ENCODE measurements around the gene AOPEP.

AOPEP gene

DNA sequence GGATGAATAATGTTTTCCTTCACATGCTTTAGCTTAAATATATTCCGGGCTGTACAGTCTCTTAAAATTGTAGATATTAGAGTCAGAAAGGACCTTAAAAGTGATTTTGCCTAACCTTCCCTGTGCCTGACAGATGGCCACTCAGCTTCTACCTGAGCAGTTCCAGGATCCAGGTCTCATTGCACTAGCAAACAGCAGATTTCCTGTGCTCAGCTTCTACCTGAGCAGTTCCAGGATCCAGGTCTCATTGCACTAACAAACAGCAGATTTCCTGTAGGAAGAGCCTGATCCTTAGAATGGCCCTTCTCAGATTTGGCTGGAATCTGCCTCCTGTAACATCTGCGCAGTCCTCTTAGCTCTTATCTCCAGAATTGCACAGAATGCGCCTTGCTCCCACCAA is 219.8 kb downstream of the AOPEP start:
- no peaks in the 10 kb centered on the region for H3K9me2 ChIP-seq (replicated peaks; ENCODE audit: control insufficient read depth, low read length)
- H3K4me2 ChIP-seq (ENCODE audit: low read length) = no peak overlapping the region
- no peaks in the 10 kb centered on the region for H3K79me2 ChIP-seq (ENCODE audit: control insufficient read depth, low read length)
- no peaks in the 10 kb centered on the region for H4K20me1 ChIP-seq (ENCODE audit: control insufficient read depth, insufficient read depth, low read depth, low read length)
- H3F3A ChIP-seq (ENCODE audit: control insufficient read depth, insufficient read depth) = no peaks in the 10 kb centered on the region
- H3K9me3 ChIP-seq (ENCODE audit: control insufficient read depth, insufficient read depth, low read length) = no peaks in the 10 kb centered on the region
- no peaks in the 10 kb centered on the region for H3K4me1 ChIP-seq (ENCODE audit: control insufficient read depth, low read length)
- no peak overlapping the region for H3K4me3 ChIP-seq (ENCODE audit: low read length)
- no peak for TF ChIP-seq EZH2phosphoT487 (IDR thresholded peaks at IDR 0.05; ENCODE audit: borderline replicate concordance, low read length)
- TF ChIP-seq, protein P1, sequence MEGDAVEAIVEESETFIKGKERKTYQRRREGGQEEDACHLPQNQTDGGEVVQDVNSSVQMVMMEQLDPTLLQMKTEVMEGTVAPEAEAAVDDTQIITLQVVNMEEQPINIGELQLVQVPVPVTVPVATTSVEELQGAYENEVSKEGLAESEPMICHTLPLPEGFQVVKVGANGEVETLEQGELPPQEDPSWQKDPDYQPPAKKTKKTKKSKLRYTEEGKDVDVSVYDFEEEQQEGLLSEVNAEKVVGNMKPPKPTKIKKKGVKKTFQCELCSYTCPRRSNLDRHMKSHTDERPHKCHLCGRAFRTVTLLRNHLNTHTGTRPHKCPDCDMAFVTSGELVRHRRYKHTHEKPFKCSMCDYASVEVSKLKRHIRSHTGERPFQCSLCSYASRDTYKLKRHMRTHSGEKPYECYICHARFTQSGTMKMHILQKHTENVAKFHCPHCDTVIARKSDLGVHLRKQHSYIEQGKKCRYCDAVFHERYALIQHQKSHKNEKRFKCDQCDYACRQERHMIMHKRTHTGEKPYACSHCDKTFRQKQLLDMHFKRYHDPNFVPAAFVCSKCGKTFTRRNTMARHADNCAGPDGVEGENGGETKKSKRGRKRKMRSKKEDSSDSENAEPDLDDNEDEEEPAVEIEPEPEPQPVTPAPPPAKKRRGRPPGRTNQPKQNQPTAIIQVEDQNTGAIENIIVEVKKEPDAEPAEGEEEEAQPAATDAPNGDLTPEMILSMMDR (IDR thresholded peaks at IDR 0.05; ENCODE audit: low read depth, low read length, poor library complexity, severe bottlenecking) = no peak
- no peak overlapping the region for H3K27ac ChIP-seq (ENCODE audit: low read depth, low read length)
- no peaks in the 10 kb centered on the region for H3K27me3 ChIP-seq (ENCODE audit: control insufficient read depth, low read length)
- H3K36me3 ChIP-seq (ENCODE audit: control insufficient read depth, low read length) = no peaks in the 10 kb centered on the region

- TF ChIP-seq, protein P1 (IDR thresholded peaks at IDR 0.05; ENCODE audit: low read depth, low read length, poor library complexity, severe bottlenecking) = no peak
- TF ChIP-seq EZH2phosphoT487 (IDR thresholded peaks at IDR 0.05; ENCODE audit: borderline replicate concordance, low read length) = no peak
- Histone ChIP-seq H3K27me3 (ENCODE audit: control insufficient read depth, low read length) (no peaks in the 10 kb centered on the region), H3K4me3 (ENCODE audit: low read length) (no peak overlapping the region), H3F3A (ENCODE audit: control insufficient read depth, insufficient read depth) (no peaks in the 10 kb centered on the region), H3K4me1 (ENCODE audit: control insufficient read depth, low read length) (peaks cover 6% of the 10 kb centered on the region), H3K36me3 (ENCODE audit: control insufficient read depth, low read length) (no peaks in the 10 kb centered on the region), H3K9me2 (replicated peaks; ENCODE audit: control insufficient read depth, low read length) (no peaks in the 10 kb centered on the region), H3K9me3 (ENCODE audit: control insufficient read depth, insufficient read depth, low read length) (no peaks in the 10 kb centered on the region), H4K20me1 (ENCODE audit: control insufficient read depth, insufficient read depth, low read depth, low read length) (no peaks in the 10 kb centered on the region), H3K27ac (ENCODE audit: low read depth, low read length) (no peak overlapping the region), H3K4me2 (ENCODE audit: low read length) (no peak overlapping the region), H3K79me2 (ENCODE audit: control insufficient read depth, low read length) (no peaks in the 10 kb centered on the region)
Measured at GRCh38 chr9:94948567-94949235, 222.2 kb downstream of the AOPEP start.

DNA sequence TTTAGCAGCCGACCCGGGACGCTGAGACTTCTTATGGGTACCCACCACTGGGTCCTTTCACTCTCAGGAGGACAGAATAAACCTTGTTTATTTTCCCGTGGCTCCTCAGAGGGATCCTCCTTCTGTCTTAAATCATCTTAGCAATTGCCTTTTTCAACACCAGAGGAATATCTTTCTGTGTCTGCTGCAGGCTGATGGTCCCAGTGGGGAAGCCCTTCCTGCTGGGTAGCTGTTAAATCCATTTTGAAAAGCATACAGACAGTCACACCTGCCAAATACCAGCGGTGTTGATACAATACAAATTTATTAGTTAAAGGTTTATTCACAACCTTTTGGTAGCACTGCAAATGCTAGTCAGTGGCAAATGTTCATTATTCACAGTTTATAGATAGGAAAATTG is 222.9 kb downstream of the AOPEP start:
- no peaks in the 10 kb centered on the region for H3K36me3 ChIP-seq (ENCODE audit: control insufficient read depth, low read length)
- no peaks in the 10 kb centered on the region for H3K9me2 ChIP-seq (replicated peaks; ENCODE audit: control insufficient read depth, low read length)
- H4K20me1 ChIP-seq (ENCODE audit: control insufficient read depth, insufficient read depth, low read depth, low read length) = no peaks in the 10 kb centered on the region
- peaks cover 6% of the 10 kb centered on the region for H3K4me1 ChIP-seq (ENCODE audit: control insufficient read depth, low read length)
- H3K9me3 ChIP-seq (ENCODE audit: control insufficient read depth, insufficient read depth, low read length) = no peaks in the 10 kb centered on the region
- H3K4me3 ChIP-seq (ENCODE audit: low read length) = no peak overlapping the region
- no peaks in the 10 kb centered on the region for H3F3A ChIP-seq (ENCODE audit: control insufficient read depth, insufficient read depth)
- TF ChIP-seq, protein P1 (IDR thresholded peaks at IDR 0.05; ENCODE audit: low read depth, low read length, poor library complexity, severe bottlenecking) = no peak
- TF ChIP-seq EZH2phosphoT487 (IDR thresholded peaks at IDR 0.05; ENCODE audit: borderline replicate concordance, low read length) = no peak
- no peaks in the 10 kb centered on the region for H3K27me3 ChIP-seq (ENCODE audit: control insufficient read depth, low read length)
- H3K79me2 ChIP-seq (ENCODE audit: control insufficient read depth, low read length) = no peaks in the 10 kb centered on the region
- H3K4me2 ChIP-seq (ENCODE audit: low read length) = no peak overlapping the region
- H3K27ac ChIP-seq (ENCODE audit: low read depth, low read length) = no peak overlapping the region

All from DOHH2 (cell line).